NOMO-1 (cell line): ENCODE measurements around the gene WDR1.

Experiments
- DNase-seq, 2 experiments: peaks; one replicate each; lab custom pipeline; 2025; ENCODE audit not compliant: unreplicated experiment in 2 of 2; lab: John Stamatoyannopoulos, UW

Gene WDR1

GRCh38 chr4:10025230-10025806, 91.3 kb downstream of the WDR1 start:
- no peak for DNase-seq
